Stimulated activated CD8-positive, alpha-beta memory T cell treated with anti-CD3 and anti-CD28 coated beads, Interleukin-12 subunit alpha, Interleukin-12 subunit beta, amount 100 ng/mL, for 4 hours (primary cell): ENCODE measurements around the gene EQTN.
"Not testable (repeated sequence)": the region's sequence is repeated elsewhere in the genome, so short reads cannot be mapped to it uniquely, and the experiment has no call there.

Source experiments
- DNase-seq: peaks from one replicate; pipeline ENCODE4 v3.0.0-alpha.2; 2020; ENCODE audit warnings: low read depth

The EQTN gene

GRCh38 chr9:27292659-27293405, 4.1 kb downstream of the EQTN start:
- no peak for DNase-seq

GRCh38 chr9:27291292-27291691, 5.7 kb downstream of the EQTN start:
- no peak for DNase-seq

- DNase-seq, result no peak
These were observed 14.7 kb downstream of the EQTN start for GRCh38 chr9:27282269-27282668.

GRCh38 chr9:27280860-27281259, 16.1 kb downstream of the EQTN start:
- DNase-seq, result no peak

- no peak for DNase-seq
These were observed 16.7 kb downstream of the EQTN start for GRCh38 chr9:27280249-27280648.

- no peak for DNase-seq
These were observed 17.3 kb downstream of the EQTN start for GRCh38 chr9:27279611-27280010.

GRCh38 chr9:27278374-27278773, 18.6 kb downstream of the EQTN start:
- DNase-seq, result no peak

GRCh38 chr9:27276193-27277030, 20.5 kb downstream of the EQTN start:
- no peak for DNase-seq

- DNase-seq, result no peak
These were observed 23.8 kb downstream of the EQTN start for GRCh38 chr9:27273186-27273585.

GRCh38 chr9:27272103-27272502, 24.8 kb downstream of the EQTN start:
- DNase-seq, result no peak

GRCh38 chr9:27261517-27262211, 35.3 kb downstream of the EQTN start:
- no peak for DNase-seq

- no peak for DNase-seq
These were observed 36.0 kb downstream of the EQTN start for GRCh38 chr9:27260789-27261516.

- DNase-seq, result no peak
These were observed 38.3 kb downstream of the EQTN start for GRCh38 chr9:27258662-27259061.

- DNase-seq, result no peak
These were observed 48.2 kb downstream of the EQTN start for GRCh38 chr9:27248702-27249101.

- DNase-seq, result no peak
These were observed 49.2 kb downstream of the EQTN start for GRCh38 chr9:27247756-27248155.

- DNase-seq, result not testable (repeated sequence)
These were observed 57.3 kb downstream of the EQTN start for GRCh38 chr9:27239648-27240047.
